ENCODE measurements around the gene FBLN2. TPM values are rescaled to one million over a fixed set of nuclear protein-coding genes. Genes with fewer than 3 reads are reported as not detected.

The FBLN2 gene
- total and polyA plus RNA-seq, 2 of the 4 experiments (the other 2 are of a cell fraction), result 11.8 to 60.8 TPM

DNA sequence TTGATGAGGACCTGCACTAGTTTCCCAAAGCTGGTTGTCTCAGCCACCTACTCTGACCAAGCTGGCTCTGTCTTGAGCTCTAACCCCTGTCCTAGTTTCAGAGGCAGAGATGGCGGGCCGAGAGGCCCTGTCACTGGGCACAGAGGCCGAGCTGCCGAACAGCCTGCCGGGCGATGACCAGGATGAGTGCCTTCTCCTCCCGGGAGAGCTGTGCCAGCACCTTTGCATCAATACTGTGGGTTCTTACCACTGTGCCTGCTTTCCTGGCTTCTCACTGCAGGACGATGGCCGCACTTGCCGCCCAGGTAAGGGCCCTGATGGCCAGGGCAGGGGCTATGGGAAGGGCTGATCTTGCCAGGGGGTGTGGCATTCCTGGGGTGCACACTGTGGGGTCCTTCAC lies 69.1 kb downstream of the FBLN2 start:
- no peak overlapping the region for H4K5ac ChIP-seq (ENCODE audit: low read depth, low read length)
- no peak for DNase-seq
- H4K91ac ChIP-seq (ENCODE audit: insufficient read depth, low read depth, low read length), result no peak overlapping the region
- no TSS peak for BruUV-seq (replicated peaks)
- dilution Hi-C loops (cut with HindIII; ENCODE audit: low sequenced_read_pairs, unreplicated experiment) (no loop called here), in situ Hi-C loops (cut with MboI; ENCODE audit: low sequenced_read_pairs) (no loop called here), intact Hi-C loops (cut with micrococcal nuclease) (no loop called here)
- H3K18ac ChIP-seq (ENCODE audit: low read depth, low read length), result no peak overlapping the region
- TF ChIP-seq FOS (IDR thresholded peaks at IDR 0.05; ENCODE audit: low read depth, low read length), result no peak
- no peak for TF ChIP-seq BHLHE40 (IDR thresholded peaks at IDR 0.05; ENCODE audit: low read depth, low read length)
- no peak for TF ChIP-seq RCOR1 (IDR thresholded peaks at IDR 0.05; ENCODE audit: insufficient replicate concordance, low read length)
- TF ChIP-seq, protein P1, sequence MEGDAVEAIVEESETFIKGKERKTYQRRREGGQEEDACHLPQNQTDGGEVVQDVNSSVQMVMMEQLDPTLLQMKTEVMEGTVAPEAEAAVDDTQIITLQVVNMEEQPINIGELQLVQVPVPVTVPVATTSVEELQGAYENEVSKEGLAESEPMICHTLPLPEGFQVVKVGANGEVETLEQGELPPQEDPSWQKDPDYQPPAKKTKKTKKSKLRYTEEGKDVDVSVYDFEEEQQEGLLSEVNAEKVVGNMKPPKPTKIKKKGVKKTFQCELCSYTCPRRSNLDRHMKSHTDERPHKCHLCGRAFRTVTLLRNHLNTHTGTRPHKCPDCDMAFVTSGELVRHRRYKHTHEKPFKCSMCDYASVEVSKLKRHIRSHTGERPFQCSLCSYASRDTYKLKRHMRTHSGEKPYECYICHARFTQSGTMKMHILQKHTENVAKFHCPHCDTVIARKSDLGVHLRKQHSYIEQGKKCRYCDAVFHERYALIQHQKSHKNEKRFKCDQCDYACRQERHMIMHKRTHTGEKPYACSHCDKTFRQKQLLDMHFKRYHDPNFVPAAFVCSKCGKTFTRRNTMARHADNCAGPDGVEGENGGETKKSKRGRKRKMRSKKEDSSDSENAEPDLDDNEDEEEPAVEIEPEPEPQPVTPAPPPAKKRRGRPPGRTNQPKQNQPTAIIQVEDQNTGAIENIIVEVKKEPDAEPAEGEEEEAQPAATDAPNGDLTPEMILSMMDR (conservative IDR thresholded peaks at IDR 0.05; ENCODE audit: low read depth, low read length), result no peak
- no peak for TF ChIP-seq MXI1 (IDR thresholded peaks at IDR 0.05; ENCODE audit: borderline replicate concordance, low read depth, low read length)
- TF ChIP-seq NFE2L2 (IDR thresholded peaks at IDR 0.05; ENCODE audit: low read depth, low read length), result no peak
- TF ChIP-seq MAZ (IDR thresholded peaks at IDR 0.05; ENCODE audit: borderline replicate concordance, low read depth, low read length), result no peak
- TF ChIP-seq RAD21 (IDR thresholded peaks at IDR 0.05; ENCODE audit: low read length), result no peak
- no peak for TF ChIP-seq POLR2A (IDR thresholded peaks at IDR 0.05; ENCODE audit: low read depth, low read length)
- no peak for TF ChIP-seq CHD1 (IDR thresholded peaks at IDR 0.05; ENCODE audit: low read depth, low read length)
- TF ChIP-seq, protein P2, sequence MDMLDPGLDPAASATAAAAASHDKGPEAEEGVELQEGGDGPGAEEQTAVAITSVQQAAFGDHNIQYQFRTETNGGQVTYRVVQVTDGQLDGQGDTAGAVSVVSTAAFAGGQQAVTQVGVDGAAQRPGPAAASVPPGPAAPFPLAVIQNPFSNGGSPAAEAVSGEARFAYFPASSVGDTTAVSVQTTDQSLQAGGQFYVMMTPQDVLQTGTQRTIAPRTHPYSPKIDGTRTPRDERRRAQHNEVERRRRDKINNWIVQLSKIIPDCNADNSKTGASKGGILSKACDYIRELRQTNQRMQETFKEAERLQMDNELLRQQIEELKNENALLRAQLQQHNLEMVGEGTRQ (IDR thresholded peaks at IDR 0.05; ENCODE audit: low read depth, low read length), result no peak
- no peak for TF ChIP-seq SMC3 (IDR thresholded peaks at IDR 0.05; ENCODE audit: low read depth, low read length)
- TF ChIP-seq, protein P3, sequence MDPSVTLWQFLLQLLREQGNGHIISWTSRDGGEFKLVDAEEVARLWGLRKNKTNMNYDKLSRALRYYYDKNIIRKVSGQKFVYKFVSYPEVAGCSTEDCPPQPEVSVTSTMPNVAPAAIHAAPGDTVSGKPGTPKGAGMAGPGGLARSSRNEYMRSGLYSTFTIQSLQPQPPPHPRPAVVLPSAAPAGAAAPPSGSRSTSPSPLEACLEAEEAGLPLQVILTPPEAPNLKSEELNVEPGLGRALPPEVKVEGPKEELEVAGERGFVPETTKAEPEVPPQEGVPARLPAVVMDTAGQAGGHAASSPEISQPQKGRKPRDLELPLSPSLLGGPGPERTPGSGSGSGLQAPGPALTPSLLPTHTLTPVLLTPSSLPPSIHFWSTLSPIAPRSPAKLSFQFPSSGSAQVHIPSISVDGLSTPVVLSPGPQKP (IDR thresholded peaks at IDR 0.05; ENCODE audit: borderline replicate concordance, low read depth, low read length), result no peak
- no peak for TF ChIP-seq RFX5 (IDR thresholded peaks at IDR 0.05; ENCODE audit: low read depth, low read length)
- no peak for TF ChIP-seq MAFK (IDR thresholded peaks at IDR 0.05; ENCODE audit: low read depth, low read length)
- TF ChIP-seq CEBPB (IDR thresholded peaks at IDR 0.05; ENCODE audit: low read depth, low read length), result no peak
- H3K4me2 ChIP-seq (ENCODE audit: low read depth, low read length), result no peak overlapping the region
- no peak overlapping the region for H3K23ac ChIP-seq (ENCODE audit: low read depth, low read length)
- no peaks in the 10 kb centered on the region for H3K36me3 ChIP-seq (ENCODE audit: control insufficient read depth, insufficient read depth, low read length)
- no peak overlapping the region for H2BK15ac ChIP-seq (ENCODE audit: low read depth, low read length)
- H2AK5ac ChIP-seq (ENCODE audit: low read depth, low read length), result no peak overlapping the region
- no peak overlapping the region for H2BK5ac ChIP-seq (ENCODE audit: low read depth, low read length, poor library complexity, severe bottlenecking)
- H2AK9ac ChIP-seq (replicated peaks; ENCODE audit: low read depth, low read length, poor library complexity), result no peak overlapping the region
- no peaks in the 10 kb centered on the region for H3K9me1 ChIP-seq (ENCODE audit: insufficient read depth, low read length)
- WGBS, 2 experiments (ENCODE audit: extremely low coverage in 2 of 2, insufficient read length in 1 of 2), result 60% methylated on average over 2 of the region's 10 CpGs; no CpG with 5 or more reads in 1 of the 2 experiments
- H3K14ac ChIP-seq (replicated peaks; ENCODE audit: low read depth, low read length), result no peak overlapping the region
- H4K20me1 ChIP-seq (ENCODE audit: insufficient read depth, low read length), result no peaks in the 10 kb centered on the region
- no peak overlapping the region for H3K27ac ChIP-seq (ENCODE audit: insufficient read depth, low read length)
- POLR2A ChIA-PET (ENCODE audit: unreplicated experiment), result no interaction called here
- no peak overlapping the region for H3K56ac ChIP-seq (ENCODE audit: extremely low read depth, insufficient read depth, low read length)
- H4K8ac ChIP-seq (ENCODE audit: low read depth in 2 of 2, low read length in 2 of 2), result no peak overlapping the region
- H3K4me1 ChIP-seq (ENCODE audit: control insufficient read depth, insufficient read depth, low read length), result peaks cover 2% of the 10 kb centered on the region; the same call in 1 of the 2 replicates
- no peak overlapping the region for H2BK20ac ChIP-seq (ENCODE audit: low read depth, low read length)
- no peaks in the 10 kb centered on the region for H3K9me3 ChIP-seq (ENCODE audit: control insufficient read depth, insufficient read depth, low read length)
- no peak overlapping the region for H3K4me3 ChIP-seq (ENCODE audit: insufficient read depth, low read depth, low read length)
- no peaks in the 10 kb centered on the region for H3K79me1 ChIP-seq (ENCODE audit: low read depth in 1 of 2, low read length in 2 of 2)
- no peak for ATAC-seq (ENCODE audit: low read depth)
- no peaks in the 10 kb centered on the region for H3K27me3 ChIP-seq (ENCODE audit: control insufficient read depth, insufficient read depth, low read length)
- no peak overlapping the region for H3K9ac ChIP-seq (ENCODE audit: low read depth, low read length)
- H2AFZ ChIP-seq (replicated peaks; ENCODE audit: low read length, poor library complexity), result no peak overlapping the region
- no peak overlapping the region for H3K4ac ChIP-seq (ENCODE audit: low read depth, low read length)
- no peak overlapping the region for H2BK120ac ChIP-seq (ENCODE audit: low read depth, low read length)
- CTCF ChIA-PET, result no interaction called here

Data from IMR-90 (cell line).